Endothelial cell of umbilical vein (primary cell): ENCODE results near the gene POU6F2. TPM values are rescaled to one million over a fixed set of nuclear protein-coding genes. Genes with fewer than 3 reads are reported as not detected.
A peak's percentile ranks its signal among the peaks of the same experiment; 100 is the strongest.

ENCODE experiments used
- BruUV-seq: library from RNA; stranded (reverse); fragments of 400-500 nt; replicated peaks from 2 replicates; lab custom pipeline; 2021; lab: Mats Ljungman, UMichigan
- CTCF ChIA-PET: fragments of 300-600, 350-600 bp; sonication (Branson Sonifier 250); formaldehyde crosslinking; loops from one replicate; lab custom pipeline; 2021; ENCODE audit warnings: antibody characterized with exemption, inconsistent platforms; lab: Charles Lee
- POLR2A ChIA-PET: fragments of 300-600, 350-600 bp; sonication (Branson Sonifier 250); formaldehyde crosslinking; loops from one replicate; lab custom pipeline; 2021; ENCODE audit warnings: antibody characterized with exemption, inconsistent platforms; lab: Charles Lee
- DNase-seq: peaks from one replicate; pipeline ENCODE4 v3.0.0-alpha.2; 2011; ENCODE audit warnings: low read depth, low spot score
- FAIRE-seq: peaks from 2 replicates; lab custom pipeline; 2011; peaks lifted over from hg19 to GRCh38; lab: Jason Lieb, UNC
- H2AFZ ChIP-seq: 2 replicates; pipeline ENCODE4 v1.6.0; 2012; ENCODE audit warnings: low read depth, low read length, control low read depth, inconsistent platforms
- H3K27ac ChIP-seq: 2 replicates; pipeline ENCODE4 v1.5.1; 2011; ENCODE audit warnings: low read depth, mild to moderate bottlenecking, control low read depth, low read length, moderate library complexity; ENCODE audit not compliant: insufficient read depth
- H3K27me3 ChIP-seq, 2 experiments: 2 replicates each; pipeline versions ENCODE4 v1.6.0 to v1.6.1; 2011; ENCODE audit warnings: low read length in 2 of 2, mixed read lengths in 1 of 2; ENCODE audit not compliant: control insufficient read depth in 2 of 2, insufficient read depth in 2 of 2
- H3K36me3 ChIP-seq, 2 experiments: 2 replicates in 1 of 2; 3 replicates in 1 of 2; pipeline ENCODE4 v1.5.1; 2011; ENCODE audit warnings: low read length in 2 of 2, mild to moderate bottlenecking in 1 of 2, moderate library complexity in 1 of 2; ENCODE audit not compliant: control insufficient read depth in 2 of 2, insufficient read depth in 2 of 2; ENCODE audit errors: extremely low read depth in 1 of 2
- H3K4me1 ChIP-seq: 3 replicates; pipeline ENCODE4 v1.5.1; 2011; ENCODE audit warnings: mild to moderate bottlenecking, low read length; ENCODE audit not compliant: control insufficient read depth, insufficient read depth; ENCODE audit errors: extremely low read depth
- H3K4me2 ChIP-seq: 2 replicates; pipeline ENCODE4 v1.6.1; 2011; ENCODE audit warnings: low read length, control low read depth, mixed read lengths; ENCODE audit not compliant: insufficient read depth
- H3K4me3 ChIP-seq, 3 experiments: fragments of 200-600 bp in 1 of 3; sonication (generic), shearing (Covaris generic) in 1 of 3; replicated peaks in 1 of 3; 2 replicates each; pipeline ENCODE4 v1.5.1; 2011 to 2016; ENCODE audit warnings: control low read depth in 3 of 3, low read length in 3 of 3, mild to moderate bottlenecking in 2 of 3, inconsistent platforms in 1 of 3, low read depth in 1 of 3, moderate library complexity in 1 of 3; ENCODE audit not compliant: insufficient read depth in 1 of 3
- H3K79me2 ChIP-seq: 2 replicates; pipeline ENCODE4 v1.6.0; 2012; ENCODE audit warnings: low read length, inconsistent platforms; ENCODE audit not compliant: control insufficient read depth, insufficient read depth
- H3K9ac ChIP-seq: replicated peaks from 2 replicates; pipeline ENCODE3; 2011; ENCODE audit warnings: low read length, control low read depth; ENCODE audit not compliant: insufficient read depth; ENCODE audit errors: extremely low read depth
- H3K9me1 ChIP-seq: replicated peaks from 3 replicates; pipeline ENCODE4 v1.6.0; 2011; ENCODE audit warnings: mild to moderate bottlenecking, low read length; ENCODE audit not compliant: control insufficient read depth, insufficient read depth; ENCODE audit errors: extremely low read depth
- H3K9me3 ChIP-seq: replicated peaks from 2 replicates; pipeline ENCODE4 v1.5.1; 2012; ENCODE audit warnings: low read length, inconsistent platforms; ENCODE audit not compliant: control insufficient read depth, insufficient read depth
- H4K20me1 ChIP-seq: replicated peaks from 2 replicates; pipeline ENCODE3; 2011; ENCODE audit warnings: mild to moderate bottlenecking, low read length; ENCODE audit not compliant: control insufficient read depth, insufficient read depth; ENCODE audit errors: extremely low read depth
- EZH2 ChIP-seq: IDR thresholded peaks from 2 replicates; pipeline ENCODE4 v1.6.1; 2012; ENCODE audit warnings: borderline replicate concordance, low read depth, mild to moderate bottlenecking, moderate library complexity, low read length, inconsistent platforms; ENCODE audit not compliant: severe bottlenecking
- FOS ChIP-seq: IDR thresholded peaks from 2 replicates; pipeline ENCODE4 v1.6.1; 2011; ENCODE audit warnings: mild to moderate bottlenecking, low read length, moderate library complexity, borderline replicate concordance; ENCODE audit not compliant: insufficient read depth
- GATA2 ChIP-seq: IDR thresholded peaks from 2 replicates; pipeline ENCODE4 v1.7.0; 2011; ENCODE audit warnings: low read depth, mild to moderate bottlenecking, moderate library complexity, mixed read lengths, low read length; ENCODE audit not compliant: insufficient read length, insufficient read depth
- JUN ChIP-seq: IDR thresholded peaks from 2 replicates; pipeline ENCODE4 v1.6.1; 2011; ENCODE audit warnings: borderline replicate concordance, low read depth; ENCODE audit not compliant: insufficient read length, insufficient read depth
- MYC ChIP-seq: IDR thresholded peaks from one replicate; pipeline ENCODE4 v1.6.1; 2011; ENCODE audit warnings: mild to moderate bottlenecking, low read depth, low read length
- POLR2A ChIP-seq: IDR thresholded peaks from 2 replicates; pipeline ENCODE4 v1.6.1; 2012; ENCODE audit warnings: low read depth, mild to moderate bottlenecking, control low read depth, low read length
- POLR2AphosphoS5 ChIP-seq: IDR thresholded peaks from 2 replicates; pipeline ENCODE4 v1.6.1; 2012; ENCODE audit warnings: low read depth, mild to moderate bottlenecking, control low read depth, low read length, moderate library complexity; ENCODE audit not compliant: insufficient read depth
- dilution Hi-C: fragments of 300-500 bp; cut with MboI; formaldehyde crosslinking; loops from one replicate; pipeline ENCODE4 v1.15.0; 2019; ENCODE audit warnings: low sequenced_read_pairs; ENCODE audit not compliant: extremely low pct_ligation_motif_present
- intact Hi-C: fragments of 100-400 bp; cut with micrococcal nuclease; formaldehyde crosslinking; loops from one replicate; pipeline ENCODE4 v1.10.0; 2022
- polyA plus RNA-seq, 4 experiments: library from polyadenylated mRNA; depleted of rRNA in 3 of 4; stranded (reverse) in 3 of 4; unstranded in 1 of 4; fragments of >200 nt; gene quantifications; 2 replicates each; pipeline versions ENCODE4 v1.2.1 to v1.2.3, GENCODE V29; 2011 to 2012; ENCODE audit warnings: missing spikeins in 1 of 4
- total RNA-seq: library from RNA; stranded (reverse); gene quantifications from 2 replicates; pipeline ENCODE4 v1.2.3, GENCODE V29; 2021
- TF ChIP-seq, protein P1 (sequence below), 2 donors: IDR thresholded peaks; 1 replicate in 1 of 2; 2 replicates in 1 of 2; pipeline ENCODE4 v1.5.1; 2011; ENCODE audit warnings: low read length in 2 of 2, mild to moderate bottlenecking in 2 of 2, moderate library complexity in 2 of 2, control low read depth in 1 of 2, inconsistent platforms in 1 of 2, low read depth in 1 of 2; ENCODE audit not compliant: insufficient read depth in 1 of 2; ENCODE audit errors: extremely low read depth in 1 of 2
- TF ChIP-seq, protein P2 (sequence below): IDR thresholded peaks from 2 replicates; pipeline ENCODE4 v1.6.1; 2011; ENCODE audit not compliant: insufficient read depth, insufficient read length

Gene POU6F2
- total and polyA plus RNA-seq, 2 donors (not counting 3 experiments of a cell fraction or from before 2014, with no cell fraction given) = 0.29 TPM; not detected in 1

DNA sequence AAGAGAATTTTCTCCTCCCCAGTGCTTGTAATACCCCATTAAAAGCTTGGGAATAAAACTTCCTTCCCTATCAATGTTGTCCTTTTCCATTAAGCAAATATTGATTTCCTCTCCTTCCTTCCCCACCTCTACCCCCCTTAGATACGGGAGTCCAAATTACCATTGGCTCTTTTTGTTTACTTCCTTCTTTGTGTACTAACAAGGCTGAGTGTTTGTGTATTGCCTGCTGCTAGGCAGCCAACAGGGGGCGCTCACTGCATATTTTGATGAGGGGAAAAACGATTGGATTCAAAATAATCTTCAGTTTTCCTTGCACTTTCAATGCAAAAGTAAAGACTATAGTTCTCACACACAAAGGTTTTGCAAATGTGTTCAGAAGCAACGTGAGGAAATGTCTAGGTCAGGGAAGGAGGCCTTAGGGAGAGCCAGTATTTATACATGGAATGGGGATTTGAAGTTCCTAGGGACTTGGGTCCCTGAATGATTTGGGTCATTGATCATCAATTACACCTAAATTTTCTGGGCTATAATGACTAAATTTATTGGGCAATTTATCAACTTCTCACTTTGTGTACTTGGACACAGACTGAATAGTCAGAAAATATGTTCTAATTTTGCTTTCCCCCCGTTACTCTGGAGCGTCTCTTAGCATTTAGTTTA, 45.1 kb upstream of the POU6F2 start:
- no TSS peak for BruUV-seq
- Histone ChIP-seq H3K27ac (no peak overlapping the region), H3K9me1 (no peaks in the 10 kb centered on the region), H4K20me1 (no peaks in the 10 kb centered on the region), H3K4me3 (no peak overlapping the region), H3K4me1 (peaks cover 12% of the 10 kb centered on the region), H3K9me3 (no peaks in the 10 kb centered on the region), H3K36me3 (no peaks in the 10 kb centered on the region), H3K27me3 (no peaks in the 10 kb centered on the region), H3K4me2 (peak overlapping the region; percentile 39), H3K79me2 (no peaks in the 10 kb centered on the region), H3K9ac (no peak overlapping the region), H2AFZ (no peak overlapping the region)
- TF ChIP-seq GATA2 = no peak
- TF ChIP-seq, protein P1, sequence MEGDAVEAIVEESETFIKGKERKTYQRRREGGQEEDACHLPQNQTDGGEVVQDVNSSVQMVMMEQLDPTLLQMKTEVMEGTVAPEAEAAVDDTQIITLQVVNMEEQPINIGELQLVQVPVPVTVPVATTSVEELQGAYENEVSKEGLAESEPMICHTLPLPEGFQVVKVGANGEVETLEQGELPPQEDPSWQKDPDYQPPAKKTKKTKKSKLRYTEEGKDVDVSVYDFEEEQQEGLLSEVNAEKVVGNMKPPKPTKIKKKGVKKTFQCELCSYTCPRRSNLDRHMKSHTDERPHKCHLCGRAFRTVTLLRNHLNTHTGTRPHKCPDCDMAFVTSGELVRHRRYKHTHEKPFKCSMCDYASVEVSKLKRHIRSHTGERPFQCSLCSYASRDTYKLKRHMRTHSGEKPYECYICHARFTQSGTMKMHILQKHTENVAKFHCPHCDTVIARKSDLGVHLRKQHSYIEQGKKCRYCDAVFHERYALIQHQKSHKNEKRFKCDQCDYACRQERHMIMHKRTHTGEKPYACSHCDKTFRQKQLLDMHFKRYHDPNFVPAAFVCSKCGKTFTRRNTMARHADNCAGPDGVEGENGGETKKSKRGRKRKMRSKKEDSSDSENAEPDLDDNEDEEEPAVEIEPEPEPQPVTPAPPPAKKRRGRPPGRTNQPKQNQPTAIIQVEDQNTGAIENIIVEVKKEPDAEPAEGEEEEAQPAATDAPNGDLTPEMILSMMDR (IDR thresholded peaks at IDR 0.05; ENCODE audit: extremely low read depth in 1 of 2, insufficient read depth in 1 of 2, low read depth in 1 of 2, low read length in 2 of 2) = peak; percentile 80 to 90
- ChIA-PET POLR2A (no interaction called here), CTCF (interaction anchor here (0.6 to 2.1 kb wide), 14 partner anchors 10 to 588 kb away, joined by 3 to 9 read pairs (median 4); partner anchors contain the start of gene VPS41)
- DNase-seq (peak; percentile 45), FAIRE-seq (no peak)
- dilution Hi-C loops (no loop called here), intact Hi-C loops (loop anchor here (1.0 to 10.0 kb wide), 4 partner anchors 135 to 588 kb away; no protein-coding TSS in a partner anchor)

DNA sequence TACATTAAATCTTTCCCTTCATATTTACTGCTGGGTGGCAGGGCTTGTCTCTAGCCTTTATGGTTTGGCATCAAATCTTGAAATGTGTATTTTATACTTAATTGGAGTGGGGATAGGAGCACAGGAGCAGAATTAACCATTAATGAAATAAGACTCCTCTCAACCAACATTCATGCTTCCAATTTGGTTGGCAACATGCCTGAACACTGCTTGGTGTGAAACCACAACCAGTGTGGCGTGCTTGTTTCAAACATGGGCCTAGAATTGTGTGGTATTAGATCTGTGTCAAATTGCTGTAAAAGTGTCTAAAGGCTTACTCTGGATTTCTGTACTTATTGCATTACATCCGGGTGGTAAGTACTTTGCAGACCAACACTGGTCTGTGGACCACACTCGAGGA, 43.7 kb upstream of the POU6F2 start:
- no peak overlapping the region for H3K27ac ChIP-seq
- H3K9me1 ChIP-seq = no peaks in the 10 kb centered on the region
- peaks cover 12% of the 10 kb centered on the region for H3K4me1 ChIP-seq
- TF ChIP-seq, protein P2, sequence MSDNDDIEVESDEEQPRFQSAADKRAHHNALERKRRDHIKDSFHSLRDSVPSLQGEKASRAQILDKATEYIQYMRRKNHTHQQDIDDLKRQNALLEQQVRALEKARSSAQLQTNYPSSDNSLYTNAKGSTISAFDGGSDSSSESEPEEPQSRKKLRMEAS = no peak
- no peak for TF ChIP-seq JUN
- no peak for TF ChIP-seq FOS
- no peak for TF ChIP-seq POLR2AphosphoS5
- TF ChIP-seq EZH2 = no peak
- TF ChIP-seq, protein P1 (IDR thresholded peaks at IDR 0.05; ENCODE audit: extremely low read depth in 1 of 2, insufficient read depth in 1 of 2, low read depth in 1 of 2, low read length in 2 of 2) = no peak
- TF ChIP-seq MYC = no peak
- no peak for TF ChIP-seq GATA2
- no peak for TF ChIP-seq POLR2A
- H3K9ac ChIP-seq = no peak overlapping the region
- intact Hi-C loops = loop anchor here (10.0 kb wide), 1 partner anchor 401 kb away; no protein-coding TSS in a partner anchor
- ChIA-PET POLR2A (no interaction called here), CTCF (interaction anchor here (1.1 kb wide), 1 partner anchor 58 kb away, joined by 6 read pairs; no protein-coding TSS in a partner anchor)
- H4K20me1 ChIP-seq = no peaks in the 10 kb centered on the region
- H2AFZ ChIP-seq = no peak overlapping the region
- DNase-seq = no peak
- dilution Hi-C loops = no loop called here
- no peak overlapping the region for H3K4me3 ChIP-seq
- H3K36me3 ChIP-seq = no peaks in the 10 kb centered on the region
- FAIRE-seq = no peak
- peaks cover 0 to 3% of the 10 kb centered on the region in 2 experiments for H3K27me3 ChIP-seq
- H3K79me2 ChIP-seq = no peaks in the 10 kb centered on the region
- no peak overlapping the region for H3K4me2 ChIP-seq
- no TSS peak for BruUV-seq
- no peaks in the 10 kb centered on the region for H3K9me3 ChIP-seq
